Renal pelvis (tissue), 4 donors: ENCODE measurements around the gene NUP188. TPM values are rescaled to one million over a fixed set of nuclear protein-coding genes. Genes with fewer than 3 reads are reported as not detected.
"Not testable (repeated sequence)": the region's sequence is repeated elsewhere in the genome, so short reads cannot be mapped to it uniquely, and the experiment has no call there.

Experiments used
- DNase-seq: peaks from one replicate; pipeline ENCODE4 v3.0.0-alpha.2; 2013
- polyA plus RNA-seq, 3 donors: library from polyadenylated mRNA; unstranded; fragments of 120-200 nt; gene quantifications; one replicate each; pipeline ENCODE4 v1.2.1, GENCODE V29; 2013; ENCODE audit not compliant: insufficient read length in 3 of 3

NUP188 gene
- polyA plus RNA-seq, 3 donors, result 43.7 to 61.3 (median 60.5) TPM

DNA sequence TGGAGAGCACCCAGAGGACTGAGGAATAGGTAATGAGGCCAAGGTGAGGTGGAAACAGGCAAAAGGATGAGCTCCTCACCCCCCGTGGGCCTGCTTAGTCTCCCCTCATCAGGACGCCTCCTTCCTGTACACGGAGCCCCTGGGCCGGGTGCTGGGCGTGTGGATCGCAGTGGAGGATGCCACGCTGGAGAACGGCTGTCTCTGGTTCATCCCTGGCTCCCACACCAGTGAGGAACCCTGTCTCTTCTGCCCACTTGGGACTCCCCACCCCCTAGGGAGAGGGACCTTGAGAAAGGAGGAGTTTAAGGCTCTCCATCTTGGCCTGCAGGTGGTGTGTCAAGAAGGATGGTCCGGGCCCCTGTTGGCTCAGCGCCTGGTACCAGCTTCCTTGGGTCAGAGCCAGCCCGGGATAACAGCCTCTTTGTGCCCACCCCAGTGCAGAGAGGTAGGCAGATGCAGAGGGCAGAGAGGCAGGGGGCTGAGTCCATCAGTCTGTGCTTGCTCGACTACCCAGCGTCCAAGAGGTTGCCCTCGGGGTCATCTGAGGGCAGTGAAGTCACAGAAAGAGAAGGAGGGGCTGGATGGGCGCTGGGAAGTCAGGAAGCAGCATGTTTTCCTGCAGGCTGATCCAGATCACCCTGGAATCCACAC, 7.1 kb upstream of the NUP188 start:
- DNase-seq, result no peak

DNA sequence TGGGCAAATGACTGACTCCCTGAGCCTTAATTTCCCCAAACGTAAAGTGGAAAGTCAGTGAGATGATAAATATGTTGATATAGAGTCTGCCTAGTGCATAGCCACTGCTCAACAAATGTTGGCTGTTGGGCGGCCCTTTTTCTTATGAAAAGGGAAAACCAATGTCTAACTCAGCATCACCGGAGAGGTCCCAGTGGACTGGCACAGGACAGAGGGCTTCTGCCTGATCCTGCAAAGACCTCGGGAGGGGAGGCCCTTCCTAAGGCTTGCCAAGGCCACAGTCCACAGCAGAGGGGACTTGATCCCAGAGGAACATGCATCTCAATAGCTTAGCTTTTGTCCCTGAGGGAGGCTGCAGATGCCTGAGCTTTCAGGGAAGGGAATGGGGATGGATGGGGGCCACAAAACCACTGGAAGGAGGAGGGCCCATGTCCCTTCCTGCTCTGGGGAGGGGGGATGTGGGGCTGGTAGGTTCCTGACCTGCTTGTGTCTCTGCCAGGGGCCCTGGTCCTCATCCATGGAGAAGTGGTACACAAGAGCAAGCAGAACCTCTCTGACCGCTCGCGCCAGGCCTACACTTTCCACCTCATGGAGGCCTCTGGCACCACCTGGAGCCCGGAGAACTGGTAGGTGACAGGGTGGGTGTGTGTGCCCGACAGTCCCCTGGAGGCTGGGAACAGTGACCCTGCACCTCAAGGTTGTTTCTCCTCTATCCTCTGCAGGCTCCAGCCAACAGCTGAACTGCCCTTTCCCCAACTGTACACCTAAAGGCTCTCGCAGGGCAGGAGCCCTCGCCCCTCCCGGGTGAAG, 6.3 kb upstream of the NUP188 start:
- DNase-seq, result no peak

DNA sequence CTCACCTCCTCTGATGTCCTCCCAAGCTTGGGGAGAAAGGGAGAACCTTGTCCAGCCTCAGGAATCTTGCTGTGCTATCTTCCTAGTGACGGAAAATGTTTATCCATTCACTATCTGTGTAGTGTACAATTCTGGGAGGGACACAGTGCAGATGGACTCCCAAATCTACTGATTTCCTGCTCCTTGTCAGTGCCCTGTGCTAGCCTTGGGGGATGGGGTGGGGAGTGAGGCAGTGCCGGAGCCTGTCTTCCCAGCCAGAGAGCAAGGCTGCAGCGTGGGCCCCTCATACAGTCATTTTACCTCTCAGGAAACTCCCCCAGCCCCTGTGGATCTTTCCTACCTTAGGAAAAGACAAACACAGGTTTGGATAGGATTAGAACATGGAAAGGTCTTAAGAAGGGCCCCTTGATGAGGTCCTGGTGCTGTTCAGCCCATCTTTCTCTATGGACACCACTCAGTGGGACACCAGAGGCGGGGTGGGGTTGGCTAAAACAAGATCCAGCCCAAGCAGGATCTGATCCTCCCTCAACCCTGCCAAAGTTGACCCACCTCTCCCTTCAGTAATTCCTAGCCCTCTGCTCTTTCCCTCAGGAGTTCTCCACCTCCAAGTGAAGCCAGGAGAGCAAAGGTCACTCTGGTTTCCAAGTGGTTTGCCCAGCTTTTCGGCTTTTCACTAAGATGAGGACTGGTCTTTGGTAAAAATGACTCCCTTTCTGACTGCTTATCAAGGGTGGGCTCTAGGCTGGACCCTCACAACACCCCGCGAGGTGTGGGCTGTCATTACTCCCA, 3.5 kb upstream of the NUP188 start:
- no peak for DNase-seq

DNA sequence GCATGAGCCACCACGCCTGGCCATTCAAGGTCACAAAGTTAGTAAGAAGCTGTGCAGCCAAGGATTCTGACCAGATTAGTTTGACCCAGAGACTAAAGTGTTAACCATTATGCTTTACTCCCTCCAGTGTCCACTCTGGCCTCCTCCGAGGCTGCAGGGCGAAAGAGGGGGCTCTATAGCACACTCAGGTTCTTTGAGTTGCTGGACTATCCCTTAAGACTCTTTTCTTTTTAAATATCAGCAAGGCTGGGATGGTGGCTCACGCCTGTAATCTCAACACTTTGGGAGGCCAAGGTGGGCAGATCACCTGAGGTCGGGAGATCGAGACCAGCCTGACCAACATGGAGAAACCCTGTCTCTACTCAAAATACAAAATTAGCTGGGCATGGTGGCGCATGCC, 2.5 kb upstream of the NUP188 start:
- not testable (repeated sequence) for DNase-seq

DNA sequence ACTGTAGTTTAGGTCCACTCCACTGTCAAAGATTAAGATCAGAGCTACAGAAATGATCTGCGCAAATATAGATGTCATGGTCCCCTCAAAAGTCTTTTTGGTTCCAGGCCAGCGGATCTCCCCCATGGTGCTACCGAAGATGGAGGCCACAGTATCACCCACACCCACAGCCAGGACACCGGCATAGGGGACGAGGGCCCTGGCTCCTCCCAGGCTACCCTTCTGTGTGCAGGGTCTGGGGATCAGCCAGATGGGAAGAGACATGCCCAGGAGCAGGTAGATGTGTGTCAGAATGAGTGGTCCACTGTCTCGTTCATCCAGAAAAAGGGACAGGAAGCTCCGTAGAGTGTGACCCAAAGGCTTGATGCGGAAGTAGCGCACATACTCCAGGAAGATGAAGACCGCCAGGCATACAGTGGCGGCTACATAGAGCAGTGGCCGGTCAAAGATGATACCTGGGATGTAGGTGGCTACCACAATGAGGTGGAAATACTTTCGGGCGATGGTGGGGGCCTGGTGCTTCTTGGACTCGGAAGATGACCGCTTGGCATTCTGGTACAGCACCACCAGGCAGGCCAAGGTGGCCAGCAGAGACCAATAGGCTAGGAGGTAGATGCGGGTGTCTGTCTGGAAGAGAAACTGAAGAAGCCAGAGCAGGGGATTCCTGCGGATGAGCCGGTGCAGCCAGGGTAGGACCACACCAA, 1.5 kb upstream of the NUP188 start:
- DNase-seq, result no peak

DNA sequence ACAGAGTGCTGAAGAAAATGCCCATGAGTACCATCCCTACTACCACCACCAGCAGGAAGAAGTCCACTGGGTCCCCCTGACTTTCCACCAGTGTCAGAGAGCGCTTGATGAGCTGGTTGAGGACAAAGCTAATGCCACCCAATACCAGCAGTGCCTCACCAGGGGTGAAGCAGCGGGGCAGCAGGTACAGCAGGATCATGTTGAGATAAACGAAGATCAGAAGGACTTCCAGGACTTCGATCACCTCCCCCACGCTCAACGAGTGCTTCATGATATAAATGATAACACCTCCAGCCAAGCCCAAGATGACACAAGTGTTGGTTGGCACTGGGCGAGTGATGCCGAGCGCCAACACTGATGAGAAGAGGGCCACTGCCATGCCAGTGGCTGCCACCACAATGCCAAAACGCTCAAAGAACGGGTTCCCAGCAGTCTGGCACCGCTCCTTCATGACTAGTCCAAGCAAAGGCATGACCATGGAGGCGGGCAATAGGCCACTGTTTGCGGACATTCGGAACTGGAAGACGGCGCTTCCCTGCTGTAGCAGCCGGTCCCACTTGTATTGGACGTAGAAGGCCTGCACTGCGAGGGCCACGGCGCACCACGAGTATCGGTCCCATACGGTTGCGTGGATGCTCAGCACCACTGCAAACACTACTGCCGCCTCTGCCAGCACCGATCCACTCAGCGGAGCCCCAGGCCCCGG, 775 bp upstream of the NUP188 start:
- no peak for DNase-seq

DNA sequence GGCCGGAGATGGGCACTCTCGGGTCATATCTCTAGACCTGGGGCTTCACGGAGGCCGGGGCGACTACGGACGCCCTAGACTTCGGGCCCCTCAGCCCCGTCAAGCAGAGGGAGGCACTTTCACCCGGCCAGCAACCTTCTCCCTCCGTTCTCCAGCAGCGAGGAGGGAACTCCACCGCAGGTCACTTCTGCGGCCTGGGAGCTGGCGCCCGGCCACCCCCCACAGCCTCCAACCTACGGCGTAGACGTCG, 297 bp upstream of the NUP188 start:
- DNase-seq, result no peak

DNA sequence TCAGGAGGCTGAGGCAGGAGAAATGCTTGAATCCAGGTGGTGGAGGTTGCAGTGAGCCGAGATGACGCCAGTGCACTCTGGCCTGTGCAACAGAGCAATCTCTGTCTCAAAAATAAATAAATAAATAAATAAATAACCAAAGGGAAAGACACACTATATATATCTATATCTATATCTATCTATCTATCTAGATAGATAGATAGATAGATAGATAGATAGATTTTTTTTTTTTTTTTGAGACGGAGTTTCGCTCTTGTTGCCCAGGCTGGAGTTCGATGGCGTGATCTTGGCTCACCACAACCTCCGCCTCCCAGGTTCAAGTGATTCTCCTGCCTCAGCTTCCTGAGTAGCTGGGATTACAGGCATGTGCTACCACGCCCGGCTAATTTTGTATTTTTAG, 13.9 kb downstream of the NUP188 start:
- DNase-seq, result not testable (repeated sequence)

DNA sequence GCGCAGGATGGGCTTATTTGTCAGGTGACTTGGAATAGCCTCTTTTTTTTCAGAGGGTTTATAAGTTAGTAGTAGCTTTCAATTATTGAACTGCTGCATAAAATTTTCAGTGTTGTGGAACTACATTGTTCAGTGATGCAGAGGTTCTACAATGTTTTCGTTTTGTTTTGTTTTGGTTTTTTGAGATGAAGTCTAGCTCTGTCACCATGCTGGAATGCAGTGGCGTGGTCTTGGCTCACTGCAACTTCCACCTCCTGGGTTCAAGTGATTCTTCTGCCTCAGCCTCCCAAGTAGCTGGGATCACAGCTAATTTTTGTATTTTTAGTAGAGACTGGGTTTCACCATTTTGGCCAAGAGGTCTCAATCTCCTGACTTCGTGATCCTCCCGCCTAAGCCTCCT, 22.0 kb downstream of the NUP188 start:
- DNase-seq, result no peak

DNA sequence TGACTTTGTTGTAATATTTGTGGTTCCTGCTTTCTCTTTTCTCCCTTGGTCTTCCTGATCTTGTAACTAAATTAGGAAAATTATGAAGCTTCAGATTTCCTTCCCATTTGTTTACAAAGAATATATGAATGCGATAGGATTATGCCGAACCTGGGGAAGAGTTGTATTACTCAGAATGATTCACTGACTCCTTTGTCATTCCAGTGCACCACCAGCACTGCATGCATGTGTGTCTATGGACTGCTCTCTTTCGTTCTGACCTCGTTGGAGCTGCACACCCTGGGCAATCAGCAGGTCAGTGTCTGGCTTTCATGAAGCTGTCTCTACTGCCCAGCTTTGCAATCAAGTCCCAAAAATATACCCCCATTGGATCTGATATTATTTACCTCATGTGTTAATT, 25.5 kb downstream of the NUP188 start:
- DNase-seq, result no peak

DNA sequence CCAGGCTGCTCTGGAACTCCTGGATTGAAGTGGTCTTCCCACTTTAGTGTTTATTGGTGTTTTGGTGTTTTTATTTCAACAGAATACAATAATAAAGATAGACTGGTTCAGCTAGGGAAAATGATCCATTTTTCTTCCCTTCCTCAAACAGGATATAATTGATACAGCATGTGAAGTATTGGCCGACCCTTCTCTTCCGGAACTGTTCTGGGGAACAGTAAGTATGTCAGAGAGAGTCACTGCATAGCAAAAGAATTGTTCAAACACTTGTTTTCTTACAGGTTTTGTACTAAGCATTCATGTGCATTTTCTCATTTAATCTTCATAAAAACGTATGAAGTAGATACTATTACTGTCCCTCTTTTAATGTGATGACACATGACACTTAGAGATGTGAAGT, 31.6 kb downstream of the NUP188 start:
- DNase-seq, result no peak

DNA sequence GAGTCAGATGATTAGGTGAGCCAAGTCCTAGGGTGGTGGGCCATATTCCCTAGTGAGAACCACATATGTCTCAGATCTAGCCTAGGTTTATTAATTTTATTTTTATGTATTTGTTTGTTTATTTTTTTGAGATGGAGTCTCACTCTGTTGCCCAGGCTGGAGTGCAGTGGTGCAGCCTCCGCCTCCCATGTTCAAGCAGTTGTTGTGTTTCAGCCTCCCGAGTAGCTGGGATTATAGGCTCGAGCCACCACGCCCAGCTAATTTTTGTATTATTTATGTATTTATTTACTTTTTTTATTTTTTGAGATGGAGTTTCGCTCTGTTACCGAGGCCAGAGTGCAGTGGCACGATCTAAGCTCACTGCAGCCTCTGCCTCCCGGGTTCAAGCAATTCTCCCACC, 36.0 kb downstream of the NUP188 start:
- no peak for DNase-seq

DNA sequence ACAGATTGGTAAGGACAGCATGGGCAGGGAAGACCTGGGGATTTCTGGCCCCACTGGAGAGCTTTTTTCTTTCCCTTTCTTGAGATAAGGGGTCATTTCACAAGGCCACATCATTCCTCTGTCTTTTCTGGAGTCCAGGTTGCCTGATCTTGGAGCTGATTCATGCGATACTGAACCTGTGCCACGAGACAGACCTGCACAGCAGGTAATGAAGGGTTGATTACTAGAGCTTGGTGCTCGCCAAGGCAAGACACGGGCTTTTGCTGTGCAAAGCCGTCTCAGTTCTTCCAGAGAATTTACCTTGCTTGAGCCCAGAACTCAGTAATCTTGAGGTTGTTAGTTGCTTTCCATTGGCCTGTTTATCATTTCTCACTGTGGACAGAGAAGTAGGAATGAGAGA, 39.2 kb downstream of the NUP188 start:
- DNase-seq, result no peak

DNA sequence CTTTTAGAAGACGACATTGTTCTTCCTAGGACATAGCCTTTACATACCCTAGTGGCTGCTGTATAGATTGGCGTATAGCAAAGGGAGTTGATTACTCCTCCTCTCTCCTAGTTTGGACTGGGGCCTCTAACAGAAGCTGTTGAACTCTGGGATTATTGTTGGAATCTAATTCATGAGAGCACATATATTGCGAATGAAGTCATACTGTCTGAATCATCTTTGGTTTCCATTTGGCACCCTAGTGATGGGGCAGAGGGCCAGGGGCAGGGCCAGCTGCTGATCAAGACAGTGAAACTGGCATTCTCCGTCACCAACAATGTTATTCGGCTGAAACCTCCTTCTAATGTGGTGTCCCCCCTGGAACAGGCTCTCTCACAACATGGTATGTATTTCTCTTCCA, 40.3 kb downstream of the NUP188 start:
- DNase-seq, result no peak

DNA sequence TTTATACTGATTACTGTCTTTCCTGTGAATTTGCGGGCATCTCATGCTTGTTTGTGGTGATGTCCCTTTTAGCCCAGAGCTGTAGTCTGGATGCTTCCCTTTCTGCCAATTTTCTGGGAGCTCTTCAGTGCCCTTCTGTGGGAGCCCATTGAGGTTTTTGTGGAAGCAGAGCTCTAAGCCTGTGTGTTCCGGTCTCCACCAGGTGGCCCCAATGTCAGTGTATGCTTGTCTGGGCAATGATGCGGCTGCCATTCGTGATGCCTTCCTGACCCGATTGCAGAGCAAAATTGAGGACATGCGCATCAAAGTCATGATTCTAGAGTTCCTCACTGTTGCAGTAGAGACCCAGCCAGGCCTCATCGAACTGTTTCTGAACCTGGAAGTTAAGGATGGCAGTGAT, 45.5 kb downstream of the NUP188 start:
- DNase-seq, result no peak

DNA sequence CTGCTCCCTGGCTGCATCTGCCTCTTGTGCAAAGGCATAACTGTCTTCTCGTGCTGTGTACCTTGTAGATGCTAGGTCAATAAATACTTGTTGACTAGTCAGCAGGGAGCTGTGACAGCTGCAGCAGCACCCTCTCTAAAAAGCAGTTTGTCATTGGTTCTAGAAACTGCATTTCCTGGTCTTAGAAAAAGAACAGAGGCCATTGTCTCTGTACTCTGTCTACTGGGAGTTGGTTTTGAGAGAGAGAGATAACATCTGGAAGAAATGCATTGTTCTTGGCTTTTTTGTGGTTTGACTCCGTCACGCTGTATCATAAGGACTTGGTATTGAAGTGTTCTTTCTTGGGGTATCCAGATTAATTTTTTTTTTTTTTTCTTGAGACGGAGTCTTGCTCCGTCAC, 48.3 kb downstream of the NUP188 start:
- no peak for DNase-seq

DNA sequence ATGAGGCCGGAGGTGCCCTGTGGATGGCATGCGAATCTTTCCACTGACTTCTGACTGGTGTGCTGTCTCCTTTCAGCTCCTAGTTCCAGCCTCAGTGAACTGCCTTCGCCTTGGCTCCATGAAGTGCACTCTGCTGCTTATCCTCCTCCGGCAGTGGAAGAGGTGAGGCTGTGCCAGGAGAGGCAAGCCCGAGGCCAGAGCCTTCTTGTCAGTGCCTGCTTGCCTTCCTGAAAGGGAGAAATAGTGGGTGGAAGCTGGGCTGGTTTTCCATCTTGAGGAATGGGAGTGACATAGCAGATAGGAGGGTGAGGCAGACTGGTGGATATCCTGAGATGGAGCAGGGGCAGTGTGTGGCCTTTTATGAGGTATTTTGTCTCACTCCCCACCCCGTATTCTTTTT, 51.0 kb downstream of the NUP188 start:
- no peak for DNase-seq

DNA sequence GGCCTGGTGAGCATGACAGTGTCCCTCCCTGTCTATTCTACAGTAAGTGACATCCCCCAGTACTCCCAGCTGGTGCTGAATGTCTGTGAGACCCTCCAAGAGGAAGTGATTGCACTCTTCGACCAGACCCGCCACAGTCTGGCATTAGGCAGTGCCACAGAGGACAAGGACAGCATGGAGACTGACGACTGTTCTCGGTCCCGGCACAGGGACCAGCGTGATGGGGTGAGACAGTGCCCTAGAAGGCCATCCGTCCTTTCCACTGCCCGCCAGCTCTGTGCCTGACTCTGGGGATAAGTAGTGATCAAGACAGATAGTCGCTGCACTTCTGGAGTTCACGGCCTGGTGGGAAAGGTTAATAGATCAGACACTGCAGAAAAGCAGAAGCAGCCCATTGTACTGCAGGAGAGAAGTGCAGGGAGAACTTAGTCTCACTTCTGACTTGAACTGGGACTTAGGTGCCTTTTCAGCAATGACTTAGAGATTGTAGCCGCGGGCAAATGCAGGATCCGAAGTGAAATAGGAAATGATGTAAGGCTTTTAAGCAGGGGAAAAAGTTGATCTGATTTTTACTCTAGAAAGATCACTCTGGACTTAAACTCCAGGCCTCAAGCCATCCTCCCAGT, 52.2 kb downstream of the NUP188 start:
- DNase-seq, result no peak

DNA sequence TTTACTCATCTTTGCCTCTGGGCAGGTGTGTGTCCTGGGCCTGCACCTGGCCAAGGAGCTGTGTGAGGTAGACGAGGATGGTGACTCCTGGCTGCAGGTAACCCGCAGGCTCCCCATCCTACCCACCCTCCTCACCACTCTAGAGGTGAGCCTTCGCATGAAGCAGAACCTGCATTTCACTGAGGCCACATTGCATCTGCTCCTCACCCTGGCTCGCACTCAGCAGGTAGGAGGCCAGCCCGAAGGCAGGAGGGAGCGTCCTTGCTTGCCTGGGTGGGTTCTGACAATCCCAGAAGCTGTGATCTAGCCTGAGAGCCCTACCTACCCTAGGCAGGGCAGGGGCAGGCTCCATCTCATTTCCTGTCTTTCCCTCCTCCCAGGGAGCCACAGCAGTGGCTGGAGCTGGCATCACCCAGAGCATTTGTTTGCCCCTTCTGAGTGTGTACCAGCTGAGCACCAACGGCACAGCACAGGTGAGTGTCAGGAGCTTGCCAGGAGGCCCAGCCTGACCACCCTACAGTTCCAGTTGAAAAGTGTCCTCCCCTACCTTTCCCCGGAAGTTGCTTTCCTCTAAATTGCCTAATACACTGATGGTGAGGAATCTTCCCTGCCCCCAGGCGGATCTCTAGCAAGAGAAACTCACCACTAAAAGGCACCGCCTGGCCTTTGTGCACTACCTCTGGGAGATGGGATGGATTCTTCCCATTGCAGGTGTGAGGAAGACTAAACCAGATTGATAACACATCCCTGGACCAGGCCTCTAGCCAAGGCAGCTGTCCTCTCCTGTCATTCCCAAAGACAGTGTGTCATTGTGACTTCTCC, 54.2 kb downstream of the NUP188 start:
- no peak for DNase-seq

DNA sequence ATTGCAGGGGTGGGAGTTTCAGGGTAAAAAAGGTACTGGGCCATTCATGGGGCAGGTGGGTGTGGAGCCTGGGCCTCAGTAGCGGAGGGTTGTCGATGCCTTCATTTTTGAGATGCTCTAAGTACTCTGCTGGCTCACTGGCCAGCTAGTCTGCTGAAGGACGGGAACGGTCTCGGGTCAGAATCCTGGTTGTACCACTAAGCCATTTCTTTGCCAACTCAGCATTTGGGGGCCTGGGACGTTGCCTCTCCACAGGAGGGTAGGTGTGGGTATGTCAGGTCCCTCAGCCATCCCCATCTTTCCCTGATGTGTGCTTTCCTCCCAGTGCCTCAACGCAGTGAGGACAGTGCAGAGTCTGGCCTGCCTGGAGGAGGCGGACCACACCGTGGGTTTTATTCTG, 55.5 kb downstream of the NUP188 start:
- DNase-seq, result no peak

DNA sequence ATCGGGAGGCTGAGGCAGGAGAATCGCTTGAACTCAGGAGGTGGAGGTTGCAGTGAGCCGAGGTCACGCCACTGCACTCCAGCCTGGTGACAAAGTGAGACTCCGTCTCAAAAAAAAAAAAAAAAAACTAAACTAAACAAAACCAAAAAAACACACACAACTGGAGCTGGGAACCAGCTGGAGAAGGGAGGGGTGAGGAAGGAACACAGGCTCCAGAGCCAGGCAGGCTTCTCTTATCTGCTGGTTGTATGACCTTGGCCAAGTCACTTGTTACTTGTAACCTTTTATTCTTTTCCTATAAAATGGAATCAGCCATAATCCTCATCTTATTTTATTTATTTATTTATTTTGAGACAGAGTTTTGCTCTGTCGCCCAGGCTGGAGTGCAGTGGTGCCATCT, 56.7 kb downstream of the NUP188 start:
- not testable (repeated sequence) for DNase-seq
